ENCODE measurements around the gene MRPL40. TPM values are rescaled to one million over a fixed set of nuclear protein-coding genes. Genes with fewer than 3 reads are reported as not detected.

MRPL40 gene
- total RNA-seq, 1 donor from 2014 or later: 24.0 TPM

DNA sequence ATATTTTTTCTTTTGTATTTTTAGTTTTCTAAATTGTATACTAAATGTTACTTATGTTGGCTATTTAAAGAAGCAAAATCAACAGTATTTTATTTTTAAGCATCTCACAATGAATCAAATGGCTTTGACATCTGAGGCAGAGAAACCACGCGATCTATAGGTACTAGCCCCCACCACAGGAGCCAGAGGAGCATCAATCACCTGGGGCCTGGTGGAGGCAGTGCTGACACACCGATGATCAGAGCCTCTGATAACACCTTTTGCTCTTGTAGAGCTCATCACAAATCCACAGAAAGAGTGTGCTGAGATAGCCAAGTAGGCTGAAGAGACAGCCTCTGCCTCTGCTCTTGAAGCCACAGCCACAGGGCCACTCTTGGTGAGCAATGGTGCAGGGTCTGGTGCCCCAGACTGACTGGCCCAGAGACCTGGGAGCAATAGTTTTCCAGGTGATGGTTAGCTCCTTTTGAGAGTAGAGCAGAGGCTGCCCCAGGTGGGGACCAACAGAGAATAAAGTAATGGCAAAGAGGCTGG is 26.0 kb upstream of the MRPL40 start:
- POLR2A ChIA-PET: no interaction called here

GRCh38 chr22:19406846-19407245 is 25.5 kb upstream of the MRPL40 start:
- POLR2A ChIA-PET: no interaction called here
- Mint-ChIP-seq H3K27ac (no peak overlapping the region), H3K4me3 (no peak overlapping the region), H3K4me1 (peaks cover 15% of the 10 kb centered on the region), H3K27me3 (no peaks in the 10 kb centered on the region), H3K36me3 (ENCODE audit: low read depth) (peaks cover 84% of the 10 kb centered on the region), H3K9me3 (no peaks in the 10 kb centered on the region)
- intact Hi-C loops (cut with micrococcal nuclease): no loop called here
- no peak for DNase-seq
- ATAC-seq (ENCODE audit: low read depth): no peak
- CTCF ChIA-PET: no interaction called here
- no peak for TF ChIP-seq CTCF (IDR thresholded peaks at IDR 0.05)

More for the DNA sequence above, 26.0 kb upstream of the MRPL40 start:
- ATAC-seq (ENCODE audit: low read depth): no peak
- Mint-ChIP-seq H3K27me3 (no peaks in the 10 kb centered on the region), H3K27ac (no peak overlapping the region), H3K36me3 (ENCODE audit: low read depth) (peaks cover 84% of the 10 kb centered on the region), H3K4me3 (no peak overlapping the region), H3K4me1 (peaks cover 15% of the 10 kb centered on the region), H3K9me3 (no peaks in the 10 kb centered on the region)
- no peak for TF ChIP-seq CTCF (IDR thresholded peaks at IDR 0.05)
- no peak for DNase-seq
- intact Hi-C loops (cut with micrococcal nuclease): no loop called here
- CTCF ChIA-PET: no interaction called here

DNA sequence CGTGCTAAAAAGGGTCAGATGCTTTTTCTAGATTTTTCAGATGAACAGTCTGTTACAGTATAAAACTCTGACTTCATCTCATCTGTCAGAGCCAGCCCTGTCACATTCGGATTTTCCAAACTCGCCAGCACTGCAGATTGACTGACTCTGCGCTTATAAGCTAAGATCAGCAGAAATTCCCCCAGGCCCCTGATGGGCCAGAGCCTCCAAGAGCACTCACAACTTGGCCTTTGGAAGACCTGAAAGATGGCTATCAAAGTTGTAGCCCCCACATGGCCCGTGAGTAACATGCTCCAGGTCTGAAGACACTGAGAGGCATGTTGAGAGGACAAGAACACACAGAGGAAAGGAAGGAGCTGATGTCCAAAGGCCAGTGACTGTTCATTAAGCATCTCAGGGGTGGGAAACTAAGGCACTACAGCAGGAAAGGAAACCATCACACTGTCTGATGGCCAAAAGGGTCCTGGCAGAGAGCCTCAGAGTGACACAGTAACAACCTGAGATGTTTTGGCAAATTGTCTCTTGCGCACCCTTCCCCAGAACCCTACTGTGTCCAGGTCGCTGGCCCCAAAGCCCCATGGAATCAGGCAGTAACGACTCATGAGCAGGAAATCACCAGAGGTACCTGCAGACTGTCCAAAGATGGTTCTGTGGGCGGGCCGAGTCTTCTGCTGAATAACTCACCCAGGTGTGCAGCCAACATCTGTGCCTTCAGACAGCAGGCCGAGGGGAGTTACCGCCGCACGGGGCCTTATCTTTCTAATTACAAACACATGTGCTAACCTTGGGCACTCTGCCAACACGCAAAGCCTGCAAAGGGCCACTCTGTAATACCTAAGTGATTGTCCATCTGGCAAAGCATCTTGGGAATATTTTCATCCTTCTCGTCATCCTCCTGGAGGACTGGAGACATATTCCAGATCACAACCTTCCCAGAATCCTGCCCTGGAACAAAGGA is 24.4 kb upstream of the MRPL40 start:
- ChIA-PET CTCF (no interaction called here), POLR2A (no interaction called here)
- no peak for DNase-seq
- intact Hi-C loops (cut with micrococcal nuclease): no loop called here
- no peak for TF ChIP-seq CTCF (IDR thresholded peaks at IDR 0.05)
- H3K9me3 Mint-ChIP-seq: no peaks in the 10 kb centered on the region
- peaks cover 22% of the 10 kb centered on the region for H3K4me1 Mint-ChIP-seq
- peaks cover 82% of the 10 kb centered on the region for H3K36me3 Mint-ChIP-seq (ENCODE audit: low read depth)
- H3K4me3 Mint-ChIP-seq: no peak overlapping the region
- no peak overlapping the region for H3K27ac Mint-ChIP-seq
- ATAC-seq (ENCODE audit: low read depth): no peak
- H3K27me3 Mint-ChIP-seq: no peaks in the 10 kb centered on the region

DNA sequence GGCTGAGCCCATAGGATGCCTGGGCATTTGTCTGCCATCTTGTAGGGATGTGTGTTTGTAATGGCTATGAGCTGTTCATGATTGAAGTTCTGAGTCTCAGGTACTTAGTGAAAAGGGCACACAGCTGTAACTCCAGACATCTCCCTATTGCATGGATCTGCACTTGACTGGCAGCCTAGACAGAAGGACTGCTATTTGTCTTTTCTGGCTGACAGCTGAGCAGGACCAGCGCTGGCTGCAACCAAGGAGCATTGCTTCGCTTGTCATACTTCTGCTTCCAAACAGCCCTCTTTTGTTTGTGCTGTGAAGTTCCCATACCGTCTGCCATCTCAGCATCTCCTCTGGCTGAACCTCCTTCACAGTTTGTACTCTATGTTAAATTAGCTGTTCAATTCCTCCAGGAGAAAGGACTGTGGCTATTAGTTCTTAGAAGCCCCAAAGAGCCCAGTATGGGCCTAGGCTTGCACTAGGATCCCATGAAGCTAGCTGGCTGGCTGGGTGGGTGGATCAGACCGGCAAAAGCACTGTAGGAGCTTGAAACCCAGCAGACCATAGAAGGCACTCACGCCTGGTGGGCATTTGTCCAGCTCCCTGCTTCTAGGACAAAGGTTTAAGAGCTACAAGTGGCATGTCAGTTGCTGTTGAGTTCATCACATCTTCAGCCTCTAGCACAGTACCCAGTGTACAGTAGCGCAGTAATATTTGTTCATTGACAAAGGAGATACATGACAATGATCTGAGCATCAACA is 21.2 kb upstream of the MRPL40 start:
- no peak overlapping the region for H3K4me3 Mint-ChIP-seq
- H3K9me3 Mint-ChIP-seq: no peaks in the 10 kb centered on the region
- H3K4me1 Mint-ChIP-seq: peaks cover 14% of the 10 kb centered on the region
- H3K27me3 Mint-ChIP-seq: no peaks in the 10 kb centered on the region
- ChIA-PET POLR2A (no interaction called here), CTCF (no interaction called here)
- ATAC-seq (ENCODE audit: low read depth): no peak
- no peak for TF ChIP-seq CTCF (IDR thresholded peaks at IDR 0.05)
- peaks cover 63% of the 10 kb centered on the region for H3K36me3 Mint-ChIP-seq (ENCODE audit: low read depth)
- no peak overlapping the region for H3K27ac Mint-ChIP-seq
- intact Hi-C loops (cut with micrococcal nuclease): no loop called here
- no peak for DNase-seq

DNA sequence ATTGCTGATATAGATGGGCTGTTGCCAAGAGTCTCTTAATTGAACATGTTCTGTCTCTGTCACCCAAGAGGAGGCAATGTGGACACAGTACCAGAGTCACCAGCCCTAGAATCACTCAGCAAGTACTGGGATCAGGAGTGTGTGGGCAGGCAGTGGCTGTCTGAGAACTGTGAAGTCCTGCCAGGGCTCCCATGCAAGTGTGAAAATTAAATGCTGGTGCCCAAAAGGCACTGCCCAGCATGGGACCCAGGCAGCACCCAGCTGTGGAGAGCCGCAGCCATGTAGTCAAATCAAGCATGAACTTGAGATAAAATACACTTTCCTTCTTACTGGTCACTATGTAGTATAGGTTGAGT is 20.7 kb upstream of the MRPL40 start:
- no peak for DNase-seq

More for the DNA sequence above, 20.7 kb upstream of the MRPL40 start:
- no peak for TF ChIP-seq CTCF (IDR thresholded peaks at IDR 0.05)
- H3K27ac Mint-ChIP-seq: no peak overlapping the region
- intact Hi-C loops (cut with micrococcal nuclease): no loop called here
- POLR2A ChIA-PET: no interaction called here
- no peaks in the 10 kb centered on the region for H3K27me3 Mint-ChIP-seq
- ATAC-seq (ENCODE audit: low read depth): no peak
- H3K9me3 Mint-ChIP-seq: no peaks in the 10 kb centered on the region
- CTCF ChIA-PET: no interaction called here
- H3K4me1 Mint-ChIP-seq: peaks cover 17% of the 10 kb centered on the region
- no peak overlapping the region for H3K4me3 Mint-ChIP-seq
- peaks cover 58% of the 10 kb centered on the region for H3K36me3 Mint-ChIP-seq (ENCODE audit: low read depth)

All from activated B cell treated with CpG ODN at 0.5 μM for 24 hours (primary cell).